Activated T-cell treated with anti-CD3 and anti-CD28 coated beads for 4 hours (primary cell): ENCODE results near the gene PASK.
"Not testable (repeated sequence)": the region's sequence is repeated elsewhere in the genome, so short reads cannot be mapped to it uniquely, and the experiment has no call there.

Experiments used
- DNase-seq: peaks from one replicate; pipeline ENCODE4 v3.0.0-alpha.2; 2020

The PASK gene

GRCh38 chr2:241099246-241099645, 50.0 kb downstream of the PASK start:
- DNase-seq, result no peak

GRCh38 chr2:241096979-241097378, 52.3 kb downstream of the PASK start:
- no peak for DNase-seq

- DNase-seq, result no peak
Measured at GRCh38 chr2:241095594-241096290, 53.5 kb downstream of the PASK start.

GRCh38 chr2:241094924-241095420, 54.3 kb downstream of the PASK start:
- no peak for DNase-seq

DNA sequence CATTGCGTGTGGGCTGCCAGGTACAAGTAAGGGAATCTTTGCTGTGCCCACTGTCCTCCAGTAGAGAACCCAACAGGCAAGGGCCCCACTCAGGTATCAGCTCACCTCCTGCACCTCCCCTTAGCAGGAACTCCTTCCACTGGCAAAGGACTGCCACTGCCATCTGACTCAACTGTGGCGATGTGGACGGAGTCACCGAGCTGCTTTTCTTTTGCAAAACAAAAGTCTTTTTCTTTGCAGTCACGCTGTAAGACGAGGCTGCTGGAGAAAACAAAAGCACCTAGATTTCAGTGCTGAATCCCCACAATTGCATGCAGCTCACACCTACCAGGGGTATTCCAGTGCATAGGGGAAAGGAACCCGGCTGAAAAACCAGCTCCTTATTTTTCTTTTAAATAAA, 55.1 kb downstream of the PASK start:
- DNase-seq, result no peak

DNA sequence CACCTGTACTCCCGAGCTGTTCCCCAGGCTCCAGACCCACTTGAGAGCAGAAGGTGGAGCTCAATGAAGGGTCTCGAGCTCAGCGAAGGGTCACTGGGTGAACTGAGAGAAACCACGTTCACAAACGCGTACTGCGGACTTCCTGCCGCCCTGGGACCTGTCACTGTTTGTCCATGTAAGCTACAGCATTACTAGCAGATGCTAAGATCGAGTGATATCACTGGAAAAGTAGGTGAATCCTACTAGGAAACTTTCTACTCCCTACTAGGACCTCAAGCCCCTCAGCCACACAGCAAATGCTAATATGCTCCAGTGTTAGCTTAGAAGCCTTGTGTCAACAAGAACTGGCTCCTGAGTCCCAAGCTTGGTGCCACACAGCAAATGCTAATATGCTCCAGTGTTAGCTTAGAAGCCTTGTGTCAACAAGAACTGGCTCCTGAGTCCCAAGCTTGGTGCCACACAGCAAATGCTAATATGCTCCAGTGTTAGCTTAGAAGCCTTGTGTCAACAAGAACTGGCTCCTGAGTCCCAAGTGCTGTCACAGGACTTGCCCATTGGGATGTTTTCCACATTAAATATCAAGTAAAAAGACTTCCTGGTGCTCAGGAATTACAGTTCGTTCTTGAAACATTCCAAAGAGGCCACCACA, 56.0 kb downstream of the PASK start:
- not testable (repeated sequence) for DNase-seq

DNA sequence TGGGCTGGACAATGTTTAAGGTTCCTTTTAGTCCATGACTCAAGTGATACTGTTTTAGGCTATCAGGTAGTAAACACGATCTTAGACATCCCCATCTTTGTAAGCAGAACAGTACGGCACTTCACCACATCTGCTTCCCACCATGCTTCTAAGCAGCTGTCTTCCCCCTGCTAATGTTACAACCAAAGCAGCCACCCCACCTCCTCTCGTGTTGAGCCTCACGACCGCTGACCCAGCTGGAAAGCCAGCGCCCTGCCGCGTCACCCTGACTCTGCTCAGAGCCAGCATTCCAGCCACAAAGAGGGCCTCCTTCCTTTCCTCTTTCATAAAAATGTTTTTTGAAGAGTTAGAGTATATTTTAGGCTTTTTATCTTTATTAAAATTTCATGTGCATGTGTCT, 56.6 kb downstream of the PASK start:
- DNase-seq, result no peak

DNA sequence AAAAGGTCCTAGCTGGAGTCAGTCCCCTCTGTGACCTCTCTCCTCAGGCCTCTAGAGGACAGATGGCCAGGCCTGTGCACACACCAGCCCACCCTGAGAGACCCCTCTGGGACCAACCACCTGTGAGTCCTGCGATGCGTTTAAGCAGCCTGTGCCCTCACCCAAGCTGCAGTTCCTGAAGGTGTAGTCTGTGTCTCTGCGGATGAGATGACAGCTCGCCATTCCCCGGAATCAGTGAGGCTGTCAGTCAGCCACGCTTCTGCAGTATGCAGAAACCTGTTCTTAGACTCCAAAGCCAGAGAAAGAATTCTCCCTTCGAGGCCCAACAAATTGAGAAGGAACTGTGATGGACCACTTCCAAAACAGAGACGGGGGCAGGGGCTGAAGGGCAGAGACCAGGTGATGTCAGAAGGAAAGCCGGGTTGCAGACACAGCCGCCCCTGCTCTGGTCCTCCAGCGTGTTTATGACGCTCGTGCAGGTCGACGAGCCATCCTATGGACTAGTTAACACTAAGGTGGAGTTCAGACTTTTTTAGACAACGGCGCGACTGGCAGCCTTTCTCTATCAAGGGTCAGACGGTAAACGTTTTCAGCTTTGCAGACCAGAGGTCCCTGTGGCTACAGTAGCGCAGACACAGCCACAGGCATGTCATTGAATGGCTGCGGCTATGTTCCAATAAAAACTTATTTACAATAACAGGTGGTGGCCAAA, 57.4 kb downstream of the PASK start:
- DNase-seq, result no peak

- DNase-seq, result no peak
Measured at GRCh38 chr2:241091201-241091600, 58.1 kb downstream of the PASK start.

GRCh38 chr2:241088791-241089732, 60.2 kb downstream of the PASK start:
- DNase-seq, result no peak

DNA sequence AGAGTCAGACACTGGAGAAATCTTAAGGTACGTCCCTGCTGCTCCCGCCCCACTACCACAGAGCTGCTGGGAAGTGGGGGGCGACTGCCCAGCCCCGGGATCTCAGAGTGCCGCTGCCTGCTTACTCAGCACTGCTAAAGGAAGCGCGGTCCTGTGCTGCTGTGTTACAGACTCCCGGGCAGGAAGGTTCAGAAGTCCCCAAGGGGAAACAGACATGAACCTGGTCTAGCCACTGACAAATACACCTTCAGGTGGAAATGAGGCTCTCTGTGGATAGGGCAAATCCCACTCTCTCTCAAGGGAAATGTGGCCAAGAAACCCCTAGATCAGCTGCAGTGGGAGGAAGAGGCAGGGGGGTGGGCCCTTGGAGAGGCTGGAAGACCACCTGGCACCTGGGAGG, 60.9 kb downstream of the PASK start:
- no peak for DNase-seq

- no peak for DNase-seq
Measured at GRCh38 chr2:241087420-241088268, 61.6 kb downstream of the PASK start.

- DNase-seq, result no peak
Measured at GRCh38 chr2:241084856-241085444, 64.3 kb downstream of the PASK start.

DNA sequence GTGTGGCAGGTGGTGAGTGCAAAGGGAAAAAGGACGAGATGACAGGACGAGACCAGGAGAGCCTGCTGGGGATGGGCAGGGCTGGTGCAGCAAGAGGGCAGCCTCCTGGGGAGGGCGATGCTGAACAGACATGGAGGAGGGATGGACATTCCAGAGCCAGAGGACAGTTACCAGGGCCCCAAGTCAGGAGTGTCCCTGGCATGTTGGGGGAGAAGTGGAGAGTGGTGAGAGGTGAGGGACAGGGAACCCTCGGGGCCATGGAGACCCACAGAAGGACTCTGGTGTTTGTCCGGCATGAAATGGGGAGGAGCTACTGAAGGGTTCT, 66.2 kb downstream of the PASK start:
- no peak for DNase-seq

- DNase-seq, result no peak
Measured at GRCh38 chr2:241082341-241083090, 66.8 kb downstream of the PASK start.

GRCh38 chr2:241081643-241082340, 67.5 kb downstream of the PASK start:
- DNase-seq, result no peak

DNA sequence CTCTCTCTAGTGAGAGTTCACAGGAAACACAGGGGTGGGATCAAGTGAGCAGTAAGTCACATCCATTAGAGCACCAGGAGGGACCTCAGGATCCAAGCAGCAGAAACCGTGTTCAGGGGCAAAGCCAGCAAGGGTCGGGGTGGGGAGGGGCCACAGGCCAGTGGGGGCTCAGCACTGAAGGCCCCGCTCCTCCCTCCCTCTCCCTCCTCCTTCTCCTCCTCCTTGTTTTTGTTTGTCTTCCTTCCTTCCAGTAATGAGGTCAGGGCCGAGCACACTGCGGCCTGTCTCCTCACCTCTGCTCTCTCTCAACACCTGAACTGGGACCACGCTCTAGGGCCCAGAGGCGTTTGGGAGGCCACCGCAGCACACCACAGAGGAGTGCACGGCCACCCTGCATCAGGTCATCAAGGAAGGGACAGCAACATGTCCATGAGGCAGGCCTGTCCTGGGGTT, 68.1 kb downstream of the PASK start:
- DNase-seq, result no peak

DNA sequence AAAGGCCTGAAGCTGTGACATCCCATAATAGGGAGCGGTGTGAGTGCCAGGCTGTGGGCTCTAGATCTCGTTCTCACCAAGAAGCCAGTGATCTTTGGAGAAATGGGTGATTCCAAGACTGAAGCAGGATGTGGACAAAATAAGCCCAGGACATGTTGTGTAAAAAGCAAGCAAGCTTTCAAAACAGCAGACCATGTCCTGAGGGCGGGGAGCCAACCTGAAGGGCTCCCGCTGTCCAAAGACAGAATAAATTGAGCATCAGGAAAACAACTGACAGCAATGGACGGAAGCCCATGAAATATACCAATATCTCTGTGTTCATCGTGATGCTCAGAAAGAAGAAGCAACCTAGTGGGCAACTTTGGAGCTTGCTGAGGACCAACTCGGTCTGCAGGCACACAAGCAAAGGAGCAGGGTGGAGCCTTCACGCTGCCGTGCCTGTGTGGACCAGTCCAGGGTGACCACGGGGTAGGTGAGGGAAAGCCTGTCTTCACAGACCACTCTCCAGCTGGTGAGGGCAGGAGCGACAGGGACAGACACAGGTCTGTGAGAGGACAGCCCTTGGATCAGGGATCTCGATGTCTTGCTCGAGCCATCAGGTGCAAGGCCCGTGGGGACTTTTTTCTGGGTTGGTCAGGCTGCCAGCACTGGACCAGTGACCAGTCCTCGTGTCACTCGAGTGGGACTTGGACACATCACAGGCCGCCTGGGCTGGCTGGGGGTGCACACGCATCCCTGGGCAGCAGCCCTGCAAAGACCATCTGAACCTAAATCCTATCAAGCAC, 68.7 kb downstream of the PASK start:
- no peak for DNase-seq

DNA sequence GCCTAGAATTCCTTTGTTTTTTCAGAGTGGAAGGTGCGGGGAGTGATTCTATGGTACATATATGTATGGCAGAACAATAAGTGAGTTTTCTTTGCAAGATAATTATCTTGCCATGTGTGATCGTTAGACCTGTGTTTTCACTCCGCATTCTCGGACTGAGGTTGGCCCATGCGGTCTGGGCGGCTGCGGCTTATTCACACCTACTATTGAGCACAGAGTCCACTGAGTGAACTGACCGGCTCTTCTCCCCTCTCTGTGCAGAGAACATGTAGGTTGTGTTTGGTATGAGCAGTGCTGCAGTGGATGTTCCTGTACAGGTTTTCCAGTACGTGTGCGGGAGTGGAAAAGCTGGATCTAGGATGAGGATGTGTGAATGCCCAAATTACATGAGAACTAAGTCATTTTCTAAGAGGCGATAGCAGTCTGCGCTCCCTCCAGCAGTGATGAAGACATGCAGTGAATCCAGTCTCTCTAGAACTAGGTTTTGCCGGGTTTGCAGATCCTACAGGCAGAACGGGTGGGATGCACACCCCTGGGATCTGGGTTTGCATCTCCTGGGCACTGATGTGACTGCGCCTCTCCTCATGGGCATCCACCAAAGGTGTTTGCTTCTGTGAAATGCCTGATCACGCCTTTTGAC, 74.3 kb downstream of the PASK start:
- DNase-seq, result no peak
